GM12892 (cell line): Measurements from ENCODE around the gene RFC1.

ENCODE experiments used
- DNase-seq: peaks from one replicate; pipeline ENCODE4 v3.0.0; 2011; ENCODE audit not compliant: insufficient read length
- FAIRE-seq: peaks from 2 replicates; lab custom pipeline; 2011; peaks lifted over from hg19 to GRCh38; lab: Jason Lieb, UNC
- POLR2A ChIP-seq: IDR thresholded peaks from 2 replicates; pipeline ENCODE4 v1.6.1; 2011; ENCODE audit warnings: low read depth, low read length, control low read depth
- POLR2AphosphoS5 ChIP-seq: IDR thresholded peaks from 2 replicates; pipeline ENCODE4 v1.6.1; 2011; ENCODE audit warnings: low read depth, low read length, control low read depth
- TAF1 ChIP-seq: IDR thresholded peaks from 2 replicates; pipeline ENCODE4 v1.6.1; 2011; ENCODE audit warnings: low read depth, mild to moderate bottlenecking, control low read depth, low read length, borderline replicate concordance

The RFC1 gene

GRCh38 chr4:39243462-39243861 lies 122.7 kb downstream of the RFC1 start:
- TF ChIP-seq POLR2AphosphoS5: no peak
- TF ChIP-seq POLR2A: no peak
- no peak for TF ChIP-seq TAF1
- FAIRE-seq (no peak), DNase-seq (no peak)
